GM19328 (cell line): ENCODE results near the gene GNL2.
"Not testable (repeated sequence)": the region's sequence is repeated elsewhere in the genome, so short reads cannot be mapped to it uniquely, and the experiment has no call there.

ENCODE experiments used
- ATAC-seq: cut with Tn5 transposase; IDR thresholded peaks from one replicate; pipeline ENCODE4 v1.9.1; 2021; ENCODE audit warnings: mild to moderate bottlenecking, moderate library complexity; ENCODE audit not compliant: unreplicated experiment

Gene GNL2

DNA sequence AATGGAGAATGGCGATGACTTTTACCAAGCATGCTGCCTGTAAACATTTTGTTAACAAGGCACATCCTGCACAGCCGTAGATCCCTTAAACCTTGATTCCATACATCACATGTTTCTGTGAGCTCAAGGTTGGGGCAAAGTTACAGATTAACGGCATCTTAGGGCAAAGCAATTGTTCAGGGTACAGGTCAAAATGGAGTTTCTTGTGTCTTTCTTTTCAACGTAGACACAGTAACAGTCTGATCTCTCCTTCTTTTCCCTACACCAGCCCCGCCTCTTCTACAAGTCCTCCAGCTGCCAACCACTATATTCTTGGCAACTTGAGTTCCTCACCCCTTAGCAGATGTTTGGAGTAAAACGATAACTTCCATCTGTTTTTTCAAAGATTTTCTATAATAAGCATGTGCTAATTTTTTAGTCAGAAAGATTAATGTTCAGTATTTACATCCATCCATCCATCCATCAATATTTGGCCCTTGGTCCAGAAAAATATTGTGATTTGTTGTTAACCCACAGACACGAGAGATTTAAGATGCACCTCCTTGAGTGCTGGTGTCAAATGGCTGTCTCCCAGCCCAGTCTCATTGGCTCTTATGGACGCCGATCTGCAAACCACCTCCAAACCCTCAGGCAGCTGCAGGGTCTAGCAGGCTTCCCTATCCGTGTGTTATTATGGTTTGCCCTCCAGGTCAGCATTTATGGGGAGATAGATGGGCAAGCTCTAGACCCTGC, 35.2 kb downstream of the GNL2 start:
- ATAC-seq = no peak

DNA sequence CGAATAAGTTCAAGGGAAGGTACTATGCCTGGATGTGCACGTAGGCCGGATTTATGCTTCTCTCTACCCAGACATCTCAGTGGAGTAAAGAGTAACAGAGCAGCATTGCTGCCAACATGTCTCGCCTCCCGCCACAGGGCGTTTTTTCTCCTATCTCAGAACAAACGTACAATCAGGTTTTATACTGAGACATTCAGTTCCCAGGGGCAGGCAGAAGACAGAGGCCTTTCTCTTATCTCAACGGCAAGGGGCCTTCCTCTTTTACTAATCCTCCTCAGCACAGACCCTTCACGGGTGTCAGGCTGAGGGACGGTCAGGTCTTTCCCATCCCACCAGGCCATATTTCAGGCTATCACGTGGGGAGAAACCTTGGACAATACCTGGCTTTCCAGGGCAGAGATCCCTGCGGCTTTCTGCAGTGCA, 35.8 kb downstream of the GNL2 start:
- ATAC-seq = not testable (repeated sequence)

GRCh38 chr1:37559080-37559479, 36.7 kb downstream of the GNL2 start:
- no peak for ATAC-seq

DNA sequence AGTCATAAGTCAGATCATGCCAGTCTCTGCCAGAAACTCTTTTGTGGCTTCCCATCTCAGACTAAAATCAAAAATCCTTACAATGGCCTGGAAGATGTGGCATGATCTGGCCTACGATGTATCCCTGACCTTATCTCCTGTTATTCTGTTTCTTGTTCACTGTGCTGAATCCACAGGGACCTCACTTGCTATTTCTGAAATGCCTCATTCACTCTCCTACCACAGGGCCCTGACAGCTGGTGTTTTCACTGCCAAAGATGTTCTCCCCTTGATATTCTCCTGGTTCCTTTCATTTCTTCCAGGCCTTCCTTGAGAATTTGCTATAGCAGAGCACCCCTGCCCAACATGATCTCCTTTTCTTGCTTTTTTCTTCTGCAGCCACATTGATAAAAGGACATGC, 37.3 kb downstream of the GNL2 start:
- no peak for ATAC-seq

- no peak for ATAC-seq
Measured at GRCh38 chr1:37557402-37557801, 38.3 kb downstream of the GNL2 start.

- no peak for ATAC-seq
Measured at GRCh38 chr1:37556712-37557196, 39.0 kb downstream of the GNL2 start, which contains the start of gene DNALI1. TSS of gene DNALI1 (plus strand) at chr1:37556940. CDS start at chr1:37556995, 55 bp downstream.

DNA sequence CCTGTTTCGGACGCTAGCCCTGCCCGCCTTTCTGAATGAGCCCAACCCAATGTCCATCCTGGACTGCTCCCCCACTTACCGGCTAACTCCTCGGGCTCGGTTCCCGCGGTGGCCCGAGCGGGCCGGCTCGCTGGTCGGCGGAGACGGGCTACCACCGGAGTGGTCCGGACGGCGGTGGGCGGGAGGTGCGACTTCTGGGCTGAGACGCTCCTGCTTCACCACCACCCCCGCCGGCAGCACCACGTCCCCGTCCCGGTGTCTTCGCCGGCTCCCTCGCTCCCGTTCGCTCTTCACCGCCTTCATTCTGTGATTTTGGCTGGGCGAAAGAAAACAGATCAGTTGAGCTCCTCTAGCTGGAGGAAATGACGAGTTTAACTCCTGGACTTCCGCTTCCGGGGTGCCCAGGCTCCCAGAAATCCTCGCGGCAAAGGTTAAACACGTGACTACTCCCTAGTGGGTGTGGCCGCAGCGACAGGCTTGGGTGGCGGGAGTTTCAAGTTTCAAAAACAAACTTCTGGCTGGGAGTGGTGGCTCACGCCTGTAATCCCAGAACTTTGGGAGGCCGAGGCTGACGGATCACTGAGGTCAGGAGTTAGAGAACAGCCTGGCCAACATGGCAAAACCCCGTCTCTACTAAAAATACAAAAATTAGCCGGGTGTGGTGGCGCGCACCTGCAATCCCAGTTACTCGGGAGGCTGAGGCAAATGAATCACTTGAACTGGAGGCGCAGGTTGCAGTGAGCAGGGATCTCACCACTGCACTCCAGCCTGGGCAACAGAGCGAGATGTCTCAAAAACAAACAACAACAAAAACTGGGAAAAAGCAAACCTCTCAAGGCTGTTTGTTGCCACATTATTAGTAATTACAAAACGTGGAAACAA, 41.6 kb downstream of the GNL2 start, which contains the start of gene SNIP1:
Gene SNIP1, minus strand, starts transcription at position 367 of the 882 bp plus-strand sequence. Its CDS starts 64 bp downstream, at position 303.
- ATAC-seq = peak; percentile 76

- ATAC-seq = no peak
Measured at GRCh38 chr1:37553598-37553926, 42.2 kb downstream of the GNL2 start.

GRCh38 chr1:37549341-37549740, 46.4 kb downstream of the GNL2 start:
- no peak for ATAC-seq

DNA sequence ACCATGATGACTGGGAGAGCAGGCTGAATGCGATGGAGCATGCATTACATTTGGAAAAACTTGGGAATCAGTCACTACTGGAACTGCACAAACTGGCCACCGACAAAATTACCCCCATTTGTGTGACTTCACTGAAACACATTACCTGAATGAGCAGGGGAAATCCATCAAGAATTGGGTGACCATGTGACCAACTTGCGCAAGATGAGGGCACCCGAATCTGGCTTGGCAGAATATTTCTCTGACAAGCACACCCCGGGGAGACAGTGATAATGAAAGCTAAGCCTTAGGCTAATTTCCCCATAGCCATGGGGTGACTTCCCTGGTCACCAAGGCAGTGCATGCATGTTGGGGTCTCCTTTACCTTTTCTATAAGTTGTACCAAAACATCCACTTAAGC, 50.7 kb downstream of the GNL2 start:
- no peak for ATAC-seq

DNA sequence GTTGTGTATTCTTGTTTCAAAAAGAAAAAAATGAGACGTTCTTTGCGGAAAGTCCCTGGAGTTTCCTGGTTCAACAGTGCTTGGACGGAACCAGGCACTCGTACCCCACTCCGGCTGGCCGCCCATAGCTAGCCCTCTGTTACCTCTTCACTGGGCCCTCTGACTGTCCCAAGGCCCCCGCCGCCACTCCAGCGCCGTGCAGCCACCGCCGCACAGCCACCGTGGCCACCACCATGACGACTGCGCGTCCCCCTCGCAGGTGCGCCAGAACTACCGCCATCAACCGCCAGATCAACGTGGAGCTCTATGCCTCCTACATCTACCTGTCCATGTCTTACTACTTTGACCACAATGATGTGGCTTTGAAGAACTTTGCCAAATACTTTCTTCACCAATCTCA, 51.2 kb downstream of the GNL2 start:
- ATAC-seq = no peak

- ATAC-seq = no peak
Measured at GRCh38 chr1:37540036-37540785, 55.5 kb downstream of the GNL2 start.

GRCh38 chr1:37539154-37539553, 56.6 kb downstream of the GNL2 start:
- ATAC-seq = not testable (repeated sequence)

GRCh38 chr1:37537378-37537777, 58.4 kb downstream of the GNL2 start:
- ATAC-seq = no peak

DNA sequence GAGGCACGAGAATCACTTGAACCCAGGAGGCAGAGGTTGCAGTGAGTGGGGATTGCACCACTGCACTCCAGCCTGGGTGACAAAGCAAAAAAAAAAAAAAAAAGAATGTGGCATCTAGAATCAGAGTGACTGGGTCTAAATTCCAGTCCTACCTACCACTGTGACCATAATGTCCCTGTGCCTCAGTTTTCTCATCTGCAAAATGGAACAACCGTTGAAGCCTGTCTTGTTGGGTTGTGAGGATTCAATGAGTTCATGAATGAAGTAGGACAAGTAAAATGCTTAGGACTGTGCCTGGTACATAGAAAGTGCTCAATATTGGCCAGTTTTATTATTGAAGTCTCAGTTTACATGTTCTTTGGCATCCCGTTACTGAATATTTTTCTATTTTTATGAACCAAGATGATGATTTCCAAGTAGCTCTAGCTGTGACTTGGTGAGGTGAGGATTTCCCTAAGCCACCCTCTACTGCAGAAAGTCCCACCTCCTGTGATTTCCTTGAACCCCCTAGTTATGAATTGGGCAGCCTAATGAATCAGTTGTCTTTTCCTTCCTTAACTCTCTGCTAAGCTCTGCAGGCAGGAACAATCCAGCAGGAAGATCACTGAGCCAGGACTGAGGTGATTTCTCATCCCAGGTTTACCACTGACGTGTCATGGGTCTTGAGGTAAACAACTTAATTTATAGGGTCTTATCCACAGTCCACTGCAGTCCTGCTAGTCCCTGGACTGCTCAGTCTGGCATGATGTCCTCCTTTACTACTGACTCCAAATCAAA, 62.2 kb downstream of the GNL2 start:
- no peak for ATAC-seq

GRCh38 chr1:37532418-37533156, 63.1 kb downstream of the GNL2 start:
- not testable (repeated sequence) for ATAC-seq

- ATAC-seq = not testable (repeated sequence)
Measured at GRCh38 chr1:37529888-37530287, 65.8 kb downstream of the GNL2 start.

DNA sequence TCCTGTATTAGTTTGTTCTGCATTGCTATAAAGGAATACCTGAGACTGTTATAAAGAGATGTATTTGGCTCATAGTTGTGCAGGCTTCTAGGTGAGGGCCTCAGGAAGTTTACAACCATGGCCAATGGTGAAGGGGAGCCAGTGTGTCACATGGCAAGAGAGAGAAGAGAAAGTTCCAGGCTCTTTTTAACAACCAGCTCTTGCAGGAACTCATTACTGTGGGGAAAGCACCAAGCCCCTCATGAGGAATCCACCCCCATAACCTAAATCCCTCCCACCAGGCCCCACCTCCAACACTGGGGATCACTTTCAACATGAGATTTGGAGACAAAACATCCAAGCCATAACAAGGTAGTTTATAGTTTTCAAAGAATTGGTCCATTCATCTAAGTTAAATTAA, 76.1 kb downstream of the GNL2 start:
- ATAC-seq = no peak

DNA sequence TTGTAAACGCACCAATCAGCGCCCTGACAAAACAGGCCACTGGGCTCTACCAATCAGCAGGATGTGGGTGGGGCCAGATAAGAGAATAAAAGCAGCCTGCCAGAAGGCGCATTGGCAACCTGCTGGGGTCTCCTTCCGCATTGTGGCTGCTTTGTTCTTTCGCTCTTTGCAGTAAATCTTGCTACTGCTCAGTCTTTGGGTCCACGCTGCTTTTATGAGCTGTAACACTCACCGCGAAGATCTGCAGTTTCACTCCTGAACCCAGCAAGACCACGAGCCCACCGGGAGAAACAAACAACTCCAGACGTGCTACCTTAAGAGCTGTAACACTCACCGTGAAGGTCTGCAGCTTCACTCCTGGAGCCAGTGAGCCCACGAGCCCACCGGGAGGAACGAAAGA, 76.8 kb downstream of the GNL2 start:
- ATAC-seq = not testable (repeated sequence)

DNA sequence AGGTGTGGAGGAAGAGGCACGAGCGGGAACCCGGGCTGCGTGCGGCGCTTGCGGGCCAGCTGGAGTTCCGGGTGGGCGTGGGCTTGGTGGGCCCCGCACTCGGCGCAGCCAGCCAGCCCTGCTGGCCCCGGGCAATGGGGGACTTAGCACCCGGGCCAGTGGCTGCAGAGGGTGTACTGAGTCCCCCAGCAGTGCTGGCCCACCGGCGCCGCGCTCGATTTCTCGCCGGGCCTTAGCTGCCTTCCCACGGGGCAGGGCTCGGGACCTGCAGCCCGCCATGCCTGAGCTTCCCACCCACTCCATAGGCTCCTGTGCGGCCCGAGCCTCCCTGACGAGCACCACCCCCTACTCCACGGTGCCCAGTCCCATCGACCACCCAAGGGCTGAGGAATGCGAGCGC, 77.5 kb downstream of the GNL2 start:
- ATAC-seq = not testable (repeated sequence)
